Endothelial cell of umbilical vein (primary cell): ENCODE data around the gene BCL10. TPM values are rescaled to one million over a fixed set of nuclear protein-coding genes. Genes with fewer than 3 reads are reported as not detected.

Source experiments
- BruUV-seq: library from RNA; stranded (reverse); fragments of 400-500 nt; replicated peaks from 2 replicates; lab custom pipeline; 2021; lab: Mats Ljungman, UMichigan
- CTCF ChIA-PET: fragments of 300-600, 350-600 bp; sonication (Branson Sonifier 250); formaldehyde crosslinking; loops from one replicate; lab custom pipeline; 2021; ENCODE audit warnings: antibody characterized with exemption, inconsistent platforms; lab: Charles Lee
- POLR2A ChIA-PET: fragments of 300-600, 350-600 bp; sonication (Branson Sonifier 250); formaldehyde crosslinking; loops from one replicate; lab custom pipeline; 2021; ENCODE audit warnings: antibody characterized with exemption, inconsistent platforms; lab: Charles Lee
- DNase-seq: peaks from one replicate; pipeline ENCODE4 v3.0.0-alpha.2; 2011; ENCODE audit warnings: low read depth, low spot score
- FAIRE-seq: peaks from 2 replicates; lab custom pipeline; 2011; peaks lifted over from hg19 to GRCh38; lab: Jason Lieb, UNC
- H2AFZ ChIP-seq: 2 replicates; pipeline ENCODE4 v1.6.0; 2012; ENCODE audit warnings: low read depth, low read length, control low read depth, inconsistent platforms
- H3K27ac ChIP-seq: 2 replicates; pipeline ENCODE4 v1.5.1; 2011; ENCODE audit warnings: low read depth, mild to moderate bottlenecking, control low read depth, low read length, moderate library complexity; ENCODE audit not compliant: insufficient read depth
- H3K27me3 ChIP-seq, 2 experiments: 2 replicates each; pipeline versions ENCODE4 v1.6.0 to v1.6.1; 2011; ENCODE audit warnings: low read length in 2 of 2, mixed read lengths in 1 of 2; ENCODE audit not compliant: control insufficient read depth in 2 of 2, insufficient read depth in 2 of 2
- H3K36me3 ChIP-seq, 2 experiments: 2 replicates in 1 of 2; 3 replicates in 1 of 2; pipeline ENCODE4 v1.5.1; 2011; ENCODE audit warnings: low read length in 2 of 2, mild to moderate bottlenecking in 1 of 2, moderate library complexity in 1 of 2; ENCODE audit not compliant: control insufficient read depth in 2 of 2, insufficient read depth in 2 of 2; ENCODE audit errors: extremely low read depth in 1 of 2
- H3K4me1 ChIP-seq: 3 replicates; pipeline ENCODE4 v1.5.1; 2011; ENCODE audit warnings: mild to moderate bottlenecking, low read length; ENCODE audit not compliant: control insufficient read depth, insufficient read depth; ENCODE audit errors: extremely low read depth
- H3K4me2 ChIP-seq: 2 replicates; pipeline ENCODE4 v1.6.1; 2011; ENCODE audit warnings: low read length, control low read depth, mixed read lengths; ENCODE audit not compliant: insufficient read depth
- H3K4me3 ChIP-seq, 3 experiments: fragments of 200-600 bp in 1 of 3; sonication (generic), shearing (Covaris generic) in 1 of 3; replicated peaks in 1 of 3; 2 replicates each; pipeline ENCODE4 v1.5.1; 2011 to 2016; ENCODE audit warnings: control low read depth in 3 of 3, low read length in 3 of 3, mild to moderate bottlenecking in 2 of 3, inconsistent platforms in 1 of 3, low read depth in 1 of 3, moderate library complexity in 1 of 3; ENCODE audit not compliant: insufficient read depth in 1 of 3
- H3K79me2 ChIP-seq: 2 replicates; pipeline ENCODE4 v1.6.0; 2012; ENCODE audit warnings: low read length, inconsistent platforms; ENCODE audit not compliant: control insufficient read depth, insufficient read depth
- H3K9ac ChIP-seq: replicated peaks from 2 replicates; pipeline ENCODE3; 2011; ENCODE audit warnings: low read length, control low read depth; ENCODE audit not compliant: insufficient read depth; ENCODE audit errors: extremely low read depth
- H3K9me1 ChIP-seq: replicated peaks from 3 replicates; pipeline ENCODE4 v1.6.0; 2011; ENCODE audit warnings: mild to moderate bottlenecking, low read length; ENCODE audit not compliant: control insufficient read depth, insufficient read depth; ENCODE audit errors: extremely low read depth
- H3K9me3 ChIP-seq: replicated peaks from 2 replicates; pipeline ENCODE4 v1.5.1; 2012; ENCODE audit warnings: low read length, inconsistent platforms; ENCODE audit not compliant: control insufficient read depth, insufficient read depth
- H4K20me1 ChIP-seq: replicated peaks from 2 replicates; pipeline ENCODE3; 2011; ENCODE audit warnings: mild to moderate bottlenecking, low read length; ENCODE audit not compliant: control insufficient read depth, insufficient read depth; ENCODE audit errors: extremely low read depth
- EZH2 ChIP-seq: IDR thresholded peaks from 2 replicates; pipeline ENCODE4 v1.6.1; 2012; ENCODE audit warnings: borderline replicate concordance, low read depth, mild to moderate bottlenecking, moderate library complexity, low read length, inconsistent platforms; ENCODE audit not compliant: severe bottlenecking
- FOS ChIP-seq: IDR thresholded peaks from 2 replicates; pipeline ENCODE4 v1.6.1; 2011; ENCODE audit warnings: mild to moderate bottlenecking, low read length, moderate library complexity, borderline replicate concordance; ENCODE audit not compliant: insufficient read depth
- GATA2 ChIP-seq: IDR thresholded peaks from 2 replicates; pipeline ENCODE4 v1.7.0; 2011; ENCODE audit warnings: low read depth, mild to moderate bottlenecking, moderate library complexity, mixed read lengths, low read length; ENCODE audit not compliant: insufficient read length, insufficient read depth
- JUN ChIP-seq: IDR thresholded peaks from 2 replicates; pipeline ENCODE4 v1.6.1; 2011; ENCODE audit warnings: borderline replicate concordance, low read depth; ENCODE audit not compliant: insufficient read length, insufficient read depth
- MYC ChIP-seq: IDR thresholded peaks from one replicate; pipeline ENCODE4 v1.6.1; 2011; ENCODE audit warnings: mild to moderate bottlenecking, low read depth, low read length
- POLR2A ChIP-seq: IDR thresholded peaks from 2 replicates; pipeline ENCODE4 v1.6.1; 2012; ENCODE audit warnings: low read depth, mild to moderate bottlenecking, control low read depth, low read length
- POLR2AphosphoS5 ChIP-seq: IDR thresholded peaks from 2 replicates; pipeline ENCODE4 v1.6.1; 2012; ENCODE audit warnings: low read depth, mild to moderate bottlenecking, control low read depth, low read length, moderate library complexity; ENCODE audit not compliant: insufficient read depth
- dilution Hi-C: fragments of 300-500 bp; cut with MboI; formaldehyde crosslinking; loops from one replicate; pipeline ENCODE4 v1.15.0; 2019; ENCODE audit warnings: low sequenced_read_pairs; ENCODE audit not compliant: extremely low pct_ligation_motif_present
- intact Hi-C: fragments of 100-400 bp; cut with micrococcal nuclease; formaldehyde crosslinking; loops from one replicate; pipeline ENCODE4 v1.10.0; 2022
- polyA plus RNA-seq, 4 experiments: library from polyadenylated mRNA; depleted of rRNA in 3 of 4; stranded (reverse) in 3 of 4; unstranded in 1 of 4; fragments of >200 nt; gene quantifications; 2 replicates each; pipeline versions ENCODE4 v1.2.1 to v1.2.3, GENCODE V29; 2011 to 2012; ENCODE audit warnings: missing spikeins in 1 of 4
- total RNA-seq: library from RNA; stranded (reverse); gene quantifications from 2 replicates; pipeline ENCODE4 v1.2.3, GENCODE V29; 2021
- TF ChIP-seq, protein P1 (sequence below): IDR thresholded peaks from 2 replicates; pipeline ENCODE4 v1.6.1; 2011; ENCODE audit not compliant: insufficient read depth, insufficient read length
- TF ChIP-seq, protein P2 (sequence below), 2 donors: IDR thresholded peaks; 1 replicate in 1 of 2; 2 replicates in 1 of 2; pipeline ENCODE4 v1.5.1; 2011; ENCODE audit warnings: low read length in 2 of 2, mild to moderate bottlenecking in 2 of 2, moderate library complexity in 2 of 2, control low read depth in 1 of 2, inconsistent platforms in 1 of 2, low read depth in 1 of 2; ENCODE audit not compliant: insufficient read depth in 1 of 2; ENCODE audit errors: extremely low read depth in 1 of 2

Gene BCL10
- total and polyA plus RNA-seq, 2 donors (not counting 3 experiments of a cell fraction or from before 2014, with no cell fraction given) = 16.1 to 78.6 TPM

- Histone ChIP-seq H3K27me3 (no peaks in the 10 kb centered on the region), H3K4me3 (no peak overlapping the region), H3K27ac (no peak overlapping the region), H2AFZ (no peak overlapping the region), H3K79me2 (peaks cover 5% of the 10 kb centered on the region), H3K36me3 (no peaks in the 10 kb centered on the region), H3K9me1 (no peaks in the 10 kb centered on the region), H3K9ac (no peak overlapping the region), H3K9me3 (no peaks in the 10 kb centered on the region), H4K20me1 (no peaks in the 10 kb centered on the region), H3K4me1 (peaks cover 20% of the 10 kb centered on the region), H3K4me2 (no peak overlapping the region)
- intact Hi-C loops (no loop called here), dilution Hi-C loops (no loop called here)
- BruUV-seq = no TSS peak
- TF ChIP-seq, protein P1, sequence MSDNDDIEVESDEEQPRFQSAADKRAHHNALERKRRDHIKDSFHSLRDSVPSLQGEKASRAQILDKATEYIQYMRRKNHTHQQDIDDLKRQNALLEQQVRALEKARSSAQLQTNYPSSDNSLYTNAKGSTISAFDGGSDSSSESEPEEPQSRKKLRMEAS = no peak
- TF ChIP-seq MYC (no peak), FOS (no peak), JUN (no peak), POLR2AphosphoS5 (no peak), GATA2 (no peak), EZH2 (no peak), POLR2A (no peak)
- TF ChIP-seq, protein P2, sequence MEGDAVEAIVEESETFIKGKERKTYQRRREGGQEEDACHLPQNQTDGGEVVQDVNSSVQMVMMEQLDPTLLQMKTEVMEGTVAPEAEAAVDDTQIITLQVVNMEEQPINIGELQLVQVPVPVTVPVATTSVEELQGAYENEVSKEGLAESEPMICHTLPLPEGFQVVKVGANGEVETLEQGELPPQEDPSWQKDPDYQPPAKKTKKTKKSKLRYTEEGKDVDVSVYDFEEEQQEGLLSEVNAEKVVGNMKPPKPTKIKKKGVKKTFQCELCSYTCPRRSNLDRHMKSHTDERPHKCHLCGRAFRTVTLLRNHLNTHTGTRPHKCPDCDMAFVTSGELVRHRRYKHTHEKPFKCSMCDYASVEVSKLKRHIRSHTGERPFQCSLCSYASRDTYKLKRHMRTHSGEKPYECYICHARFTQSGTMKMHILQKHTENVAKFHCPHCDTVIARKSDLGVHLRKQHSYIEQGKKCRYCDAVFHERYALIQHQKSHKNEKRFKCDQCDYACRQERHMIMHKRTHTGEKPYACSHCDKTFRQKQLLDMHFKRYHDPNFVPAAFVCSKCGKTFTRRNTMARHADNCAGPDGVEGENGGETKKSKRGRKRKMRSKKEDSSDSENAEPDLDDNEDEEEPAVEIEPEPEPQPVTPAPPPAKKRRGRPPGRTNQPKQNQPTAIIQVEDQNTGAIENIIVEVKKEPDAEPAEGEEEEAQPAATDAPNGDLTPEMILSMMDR (IDR thresholded peaks at IDR 0.05; ENCODE audit: extremely low read depth in 1 of 2, insufficient read depth in 1 of 2, low read depth in 1 of 2, low read length in 2 of 2) = no peak
- no peak for DNase-seq
- POLR2A ChIA-PET = interaction anchor here (1.1 kb wide), 1 partner anchor 17 kb away, joined by 3 read pairs; no protein-coding TSS in a partner anchor
- CTCF ChIA-PET = no interaction called here
- no peak for FAIRE-seq
Measured at GRCh38 chr1:85280636-85281035, 4.2 kb upstream of the BCL10 start.
